ENCODE results near the gene BABAM2. TPM values are rescaled to one million over a fixed set of nuclear protein-coding genes. Genes with fewer than 3 reads are reported as not detected.

Gene BABAM2
- total and polyA plus RNA-seq, 10 of the 15 experiments (the other 5 are each of a cell fraction or from before 2014, with no cell fraction given): 30.7 to 59.9 (median 44.5) TPM

DNA sequence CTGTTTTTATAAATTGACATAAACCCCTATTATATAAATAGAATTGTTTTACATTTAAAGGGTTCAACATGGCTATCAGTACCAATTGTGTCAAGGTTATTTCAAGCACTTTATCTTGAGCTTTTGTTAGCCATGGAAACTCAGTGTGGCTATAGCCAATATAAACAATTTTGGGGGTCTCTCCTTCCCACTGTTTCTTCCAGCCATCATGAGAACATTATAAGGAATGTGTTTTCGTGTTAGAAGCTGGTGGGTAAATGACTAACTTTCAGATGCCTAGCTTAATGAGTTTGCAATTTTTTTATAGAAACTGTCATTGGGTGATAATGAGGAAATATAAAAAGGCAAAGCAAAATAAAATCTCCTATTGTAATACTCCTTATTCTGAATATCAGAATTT is 348.7 kb downstream of the BABAM2 start:
- no peak overlapping the region for H3K27ac ChIP-seq (ENCODE audit: control insufficient read depth, insufficient read depth)
- FAIRE-seq (no peak), DNase-seq (ENCODE audit: low read depth, low spot score) (no peak), ATAC-seq (no peak)
- no TSS peak for BruUV-seq (replicated peaks)
- intact Hi-C loops (cut with micrococcal nuclease; ENCODE audit: unreplicated experiment) (no loop called here), in situ Hi-C loops (cut with MboI) (no loop called here)
- no peaks in the 10 kb centered on the region for H3K27me3 ChIP-seq (replicated peaks in 1 of 2; ENCODE audit: control insufficient read depth in 2 of 2, insufficient read depth in 2 of 2, low read length in 1 of 2)
- no peak overlapping the region for H3K9ac ChIP-seq (ENCODE audit: control insufficient read depth, insufficient read depth, low read length)
- peaks cover 0 to 2% of the 10 kb centered on the region in 2 experiments; a peak in 2 of 4 replicates for H3K36me3 ChIP-seq (ENCODE audit: control insufficient read depth in 2 of 2, insufficient read depth in 2 of 2, low read length in 1 of 2)
- WGBS (ENCODE audit: insufficient coverage, insufficient replicate concordance, low lambda C conversion rate, missing lambda C conversion rate): 37% methylated on average over 1 of the region's 1 CpG
- no peaks in the 10 kb centered on the region for H3K9me3 ChIP-seq (replicated peaks; ENCODE audit: control insufficient read depth, insufficient read depth, low read length)
- CTCF ChIA-PET: interaction anchor here (0.9 to 1.1 kb wide), 3 partner anchors 12 to 214 kb away, joined by 3 to 4 read pairs (median 3); no protein-coding TSS in a partner anchor
- TF ChIP-seq, protein P1, sequence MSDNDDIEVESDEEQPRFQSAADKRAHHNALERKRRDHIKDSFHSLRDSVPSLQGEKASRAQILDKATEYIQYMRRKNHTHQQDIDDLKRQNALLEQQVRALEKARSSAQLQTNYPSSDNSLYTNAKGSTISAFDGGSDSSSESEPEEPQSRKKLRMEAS (IDR thresholded peaks at IDR 0.05; ENCODE audit: low read depth, low read length): no peak
- no peak for TF ChIP-seq TCF3 (IDR thresholded peaks at IDR 0.05; ENCODE audit: borderline replicate concordance, insufficient read depth, low read depth, low read length)
- TF ChIP-seq MEF2B (IDR thresholded peaks at IDR 0.05; ENCODE audit: partially characterized antibody, poor library complexity, severe bottlenecking): no peak
- TF ChIP-seq, protein P2, sequence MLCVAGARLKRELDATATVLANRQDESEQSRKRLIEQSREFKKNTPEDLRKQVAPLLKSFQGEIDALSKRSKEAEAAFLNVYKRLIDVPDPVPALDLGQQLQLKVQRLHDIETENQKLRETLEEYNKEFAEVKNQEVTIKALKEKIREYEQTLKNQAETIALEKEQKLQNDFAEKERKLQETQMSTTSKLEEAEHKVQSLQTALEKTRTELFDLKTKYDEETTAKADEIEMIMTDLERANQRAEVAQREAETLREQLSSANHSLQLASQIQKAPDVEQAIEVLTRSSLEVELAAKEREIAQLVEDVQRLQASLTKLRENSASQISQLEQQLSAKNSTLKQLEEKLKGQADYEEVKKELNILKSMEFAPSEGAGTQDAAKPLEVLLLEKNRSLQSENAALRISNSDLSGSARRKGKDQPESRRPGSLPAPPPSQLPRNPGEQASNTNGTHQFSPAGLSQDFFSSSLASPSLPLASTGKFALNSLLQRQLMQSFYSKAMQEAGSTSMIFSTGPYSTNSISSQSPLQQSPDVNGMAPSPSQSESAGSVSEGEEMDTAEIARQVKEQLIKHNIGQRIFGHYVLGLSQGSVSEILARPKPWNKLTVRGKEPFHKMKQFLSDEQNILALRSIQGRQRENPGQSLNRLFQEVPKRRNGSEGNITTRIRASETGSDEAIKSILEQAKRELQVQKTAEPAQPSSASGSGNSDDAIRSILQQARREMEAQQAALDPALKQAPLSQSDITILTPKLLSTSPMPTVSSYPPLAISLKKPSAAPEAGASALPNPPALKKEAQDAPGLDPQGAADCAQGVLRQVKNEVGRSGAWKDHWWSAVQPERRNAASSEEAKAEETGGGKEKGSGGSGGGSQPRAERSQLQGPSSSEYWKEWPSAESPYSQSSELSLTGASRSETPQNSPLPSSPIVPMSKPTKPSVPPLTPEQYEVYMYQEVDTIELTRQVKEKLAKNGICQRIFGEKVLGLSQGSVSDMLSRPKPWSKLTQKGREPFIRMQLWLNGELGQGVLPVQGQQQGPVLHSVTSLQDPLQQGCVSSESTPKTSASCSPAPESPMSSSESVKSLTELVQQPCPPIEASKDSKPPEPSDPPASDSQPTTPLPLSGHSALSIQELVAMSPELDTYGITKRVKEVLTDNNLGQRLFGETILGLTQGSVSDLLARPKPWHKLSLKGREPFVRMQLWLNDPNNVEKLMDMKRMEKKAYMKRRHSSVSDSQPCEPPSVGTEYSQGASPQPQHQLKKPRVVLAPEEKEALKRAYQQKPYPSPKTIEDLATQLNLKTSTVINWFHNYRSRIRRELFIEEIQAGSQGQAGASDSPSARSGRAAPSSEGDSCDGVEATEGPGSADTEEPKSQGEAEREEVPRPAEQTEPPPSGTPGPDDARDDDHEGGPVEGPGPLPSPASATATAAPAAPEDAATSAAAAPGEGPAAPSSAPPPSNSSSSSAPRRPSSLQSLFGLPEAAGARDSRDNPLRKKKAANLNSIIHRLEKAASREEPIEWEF (IDR thresholded peaks at IDR 0.05; ENCODE audit: insufficient replicate concordance, low read depth, low read length): no peak
- SMC1A ChIA-PET (ENCODE audit: uncharacterized antibody, unreplicated experiment): interaction anchor here (0.6 to 1.3 kb wide), 2 partner anchors 8 to 364 kb away, joined by 4 to 5 read pairs; no protein-coding TSS in a partner anchor
- H3K4me1 ChIP-seq (ENCODE audit: control insufficient read depth, insufficient read depth, low read length): no peaks in the 10 kb centered on the region
- POLR2A ChIA-PET: no interaction called here
- no peaks in the 10 kb centered on the region for H4K20me1 ChIP-seq (ENCODE audit: control insufficient read depth, insufficient read depth)
- no peak overlapping the region for H3K4me2 ChIP-seq (ENCODE audit: control insufficient read depth, insufficient read depth)
- H2AFZ ChIP-seq (ENCODE audit: control insufficient read depth, low read depth, low read length): no peak overlapping the region
- no peaks in the 10 kb centered on the region for H3K79me2 ChIP-seq (ENCODE audit: control insufficient read depth, insufficient read depth, low read length)
- RAD21 ChIA-PET (ENCODE audit: unreplicated experiment): no interaction called here
- H3K4me3 ChIP-seq: no peak overlapping the region
